ENCODE results near the gene GULP1. TPM values are rescaled to one million over a fixed set of nuclear protein-coding genes. Genes with fewer than 3 reads are reported as not detected.

The GULP1 gene
- total RNA-seq, 1 donor from 2014 or later: 4.6 TPM

- DNase-seq: no peak
- no peak for ATAC-seq
- intact Hi-C loops (cut with micrococcal nuclease): no loop called here
These were observed 26.6 kb downstream of the GULP1 start for GRCh38 chr2:188318161-188318749.

GRCh38 chr2:188319838-188320237, 28.2 kb downstream of the GULP1 start:
- DNase-seq: no peak
- intact Hi-C loops (cut with micrococcal nuclease): no loop called here
- no peak for ATAC-seq

- no peak for DNase-seq
- intact Hi-C loops (cut with micrococcal nuclease): no loop called here
- no peak for ATAC-seq
These were observed 29.2 kb downstream of the GULP1 start for GRCh38 chr2:188320861-188321260.

- DNase-seq (no peak), ATAC-seq (no peak)
- intact Hi-C loops (cut with micrococcal nuclease): no loop called here
These were observed 31.2 kb downstream of the GULP1 start for GRCh38 chr2:188322569-188323551.

GRCh38 chr2:188324067-188324466, 32.4 kb downstream of the GULP1 start:
- intact Hi-C loops (cut with micrococcal nuclease): no loop called here
- ATAC-seq (no peak), DNase-seq (no peak)

- ATAC-seq (no peak), DNase-seq (no peak)
- intact Hi-C loops (cut with micrococcal nuclease): no loop called here
These were observed 34.6 kb downstream of the GULP1 start for GRCh38 chr2:188326290-188326668.

GRCh38 chr2:188326669-188327301, 35.1 kb downstream of the GULP1 start:
- no peak for DNase-seq
- intact Hi-C loops (cut with micrococcal nuclease): no loop called here
- peak; percentile 42 for ATAC-seq

GRCh38 chr2:188327518-188328213, 36.0 kb downstream of the GULP1 start:
- intact Hi-C loops (cut with micrococcal nuclease): no loop called here
- no peak for ATAC-seq
- DNase-seq: no peak

- intact Hi-C loops (cut with micrococcal nuclease): no loop called here
- no peak for ATAC-seq
- no peak for DNase-seq
These were observed 36.7 kb downstream of the GULP1 start for GRCh38 chr2:188328419-188328818.

- ATAC-seq (no peak), DNase-seq (no peak)
- intact Hi-C loops (cut with micrococcal nuclease): no loop called here
These were observed 38.8 kb downstream of the GULP1 start for GRCh38 chr2:188330316-188331053.

GRCh38 chr2:188332619-188333018, 40.9 kb downstream of the GULP1 start:
- ATAC-seq: no peak
- no peak for DNase-seq
- intact Hi-C loops (cut with micrococcal nuclease): no loop called here

GRCh38 chr2:188333751-188334524, 42.3 kb downstream of the GULP1 start:
- peak; percentile 40 for DNase-seq
- intact Hi-C loops (cut with micrococcal nuclease): no loop called here
- ATAC-seq: peak; percentile 97

GRCh38 chr2:188338463-188338862, 46.8 kb downstream of the GULP1 start:
- ATAC-seq (no peak), DNase-seq (no peak)
- intact Hi-C loops (cut with micrococcal nuclease): no loop called here

- intact Hi-C loops (cut with micrococcal nuclease): no loop called here
- ATAC-seq: no peak
These were observed 48.6 kb downstream of the GULP1 start for GRCh38 chr2:188340257-188340656.

GRCh38 chr2:188345020-188345419, 53.3 kb downstream of the GULP1 start:
- DNase-seq: no peak
- no peak for ATAC-seq
- intact Hi-C loops (cut with micrococcal nuclease): no loop called here

More at GRCh38 chr2:188340257-188340656, 48.6 kb downstream of the GULP1 start:
- no peak for DNase-seq

- intact Hi-C loops (cut with micrococcal nuclease): no loop called here
- no peak for ATAC-seq
These were observed 53.8 kb downstream of the GULP1 start for GRCh38 chr2:188345426-188345825.

GRCh38 chr2:188345831-188346458, 54.3 kb downstream of the GULP1 start:
- ATAC-seq: no peak
- intact Hi-C loops (cut with micrococcal nuclease): no loop called here
- no peak for DNase-seq

More at GRCh38 chr2:188345426-188345825, 53.8 kb downstream of the GULP1 start:
- no peak for DNase-seq

- intact Hi-C loops (cut with micrococcal nuclease): no loop called here
- DNase-seq: no peak
- ATAC-seq: no peak
These were observed 57.3 kb downstream of the GULP1 start for GRCh38 chr2:188349019-188349418.
